ENCODE data around the gene CCDC74B.
A peak's percentile ranks its signal among the peaks of the same experiment; 100 is the strongest.
"Not testable (repeated sequence)": the region's sequence is repeated elsewhere in the genome, so short reads cannot be mapped to it uniquely, and the experiment has no call there.

CCDC74B gene

GRCh38 chr2:130160838-130161705 is 16.2 kb upstream of the CCDC74B start:
- DNase-seq (ENCODE audit: low spot score in 2 of 2); H3K27ac Mint-ChIP-seq (ENCODE audit: low read depth); H3K27me3 Mint-ChIP-seq; ATAC-seq (replicated peaks; ENCODE audit: extremely low read depth, poor library complexity, severe bottlenecking); H3K9me3 Mint-ChIP-seq; H3K4me3 Mint-ChIP-seq: not testable (repeated sequence)
- peaks cover 34% of the 10 kb centered on the region for H3K36me3 Mint-ChIP-seq (ENCODE audit: insufficient read depth)
- peaks cover 15% of the 10 kb centered on the region for H3K4me1 Mint-ChIP-seq

- Mint-ChIP-seq H3K4me3 (no peak overlapping the region), H3K9me3 (no peaks in the 10 kb centered on the region), H3K4me1 (peaks cover 15% of the 10 kb centered on the region), H3K36me3 (ENCODE audit: insufficient read depth) (peaks cover 27% of the 10 kb centered on the region), H3K27ac (ENCODE audit: low read depth) (no peak overlapping the region), H3K27me3 (no peaks in the 10 kb centered on the region)
- DNase-seq (ENCODE audit: low spot score in 2 of 2) (no peak), ATAC-seq (replicated peaks; ENCODE audit: extremely low read depth, poor library complexity, severe bottlenecking) (no peak)
Observed at GRCh38 chr2:130160131-130160530, 15.2 kb upstream of the CCDC74B start.

DNA sequence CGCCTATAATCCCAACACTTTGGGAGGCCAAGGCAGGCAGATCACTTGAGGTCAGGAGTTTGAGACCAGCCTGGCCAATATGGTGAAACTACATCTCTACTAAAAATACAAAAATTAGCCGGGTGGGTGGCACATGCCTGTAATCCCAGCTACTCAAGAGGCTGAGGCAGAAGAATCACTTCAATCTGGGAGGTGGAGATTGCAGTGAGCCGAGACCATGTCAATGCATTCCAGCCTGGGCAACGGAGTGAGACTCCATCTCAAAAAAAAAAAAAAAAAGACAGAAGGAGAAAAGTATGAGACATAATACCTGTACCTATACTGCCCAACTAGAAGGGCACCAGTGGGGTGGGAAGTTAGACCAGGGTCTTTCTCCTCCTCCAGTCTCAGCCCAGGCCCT is 14.5 kb upstream of the CCDC74B start:
- not testable (repeated sequence) for ATAC-seq (replicated peaks; ENCODE audit: extremely low read depth, poor library complexity, severe bottlenecking); DNase-seq (ENCODE audit: low spot score in 2 of 2); H3K27ac Mint-ChIP-seq (ENCODE audit: low read depth); H3K9me3 Mint-ChIP-seq; H3K27me3 Mint-ChIP-seq; H3K4me3 Mint-ChIP-seq
- Mint-ChIP-seq H3K4me1 (peaks cover 15% of the 10 kb centered on the region), H3K36me3 (ENCODE audit: insufficient read depth) (peaks cover 21% of the 10 kb centered on the region)

DNA sequence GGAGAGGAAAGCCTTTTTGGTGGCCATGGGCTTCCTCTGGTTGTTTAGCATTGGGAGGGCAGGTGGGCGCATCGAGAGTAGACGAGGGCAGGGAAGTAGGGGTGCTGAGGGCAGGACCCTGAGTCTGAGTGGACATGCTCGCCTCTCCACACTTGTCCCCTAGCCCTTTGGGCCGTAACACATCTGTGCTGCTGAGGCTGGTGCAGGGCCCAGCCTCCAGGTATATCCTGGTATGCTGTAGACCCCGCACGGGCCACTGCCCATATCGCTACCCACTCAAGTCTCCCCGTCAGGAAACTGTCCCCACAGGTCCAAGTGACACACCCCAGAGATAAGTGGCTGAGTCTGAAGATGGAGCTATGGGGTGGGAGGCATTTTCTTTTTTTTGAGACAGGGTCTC is 13.7 kb upstream of the CCDC74B start:
- peak overlapping the region; percentile 35 for H3K27ac Mint-ChIP-seq (ENCODE audit: low read depth)
- DNase-seq (ENCODE audit: low spot score in 2 of 2) (no peak), ATAC-seq (replicated peaks; ENCODE audit: extremely low read depth, poor library complexity, severe bottlenecking) (no peak)
- H3K36me3 Mint-ChIP-seq (ENCODE audit: insufficient read depth) = peaks cover 19% of the 10 kb centered on the region
- no peaks in the 10 kb centered on the region for H3K9me3 Mint-ChIP-seq
- peaks cover 15% of the 10 kb centered on the region for H3K4me1 Mint-ChIP-seq
- no peaks in the 10 kb centered on the region for H3K27me3 Mint-ChIP-seq
- H3K4me3 Mint-ChIP-seq = no peak overlapping the region

DNA sequence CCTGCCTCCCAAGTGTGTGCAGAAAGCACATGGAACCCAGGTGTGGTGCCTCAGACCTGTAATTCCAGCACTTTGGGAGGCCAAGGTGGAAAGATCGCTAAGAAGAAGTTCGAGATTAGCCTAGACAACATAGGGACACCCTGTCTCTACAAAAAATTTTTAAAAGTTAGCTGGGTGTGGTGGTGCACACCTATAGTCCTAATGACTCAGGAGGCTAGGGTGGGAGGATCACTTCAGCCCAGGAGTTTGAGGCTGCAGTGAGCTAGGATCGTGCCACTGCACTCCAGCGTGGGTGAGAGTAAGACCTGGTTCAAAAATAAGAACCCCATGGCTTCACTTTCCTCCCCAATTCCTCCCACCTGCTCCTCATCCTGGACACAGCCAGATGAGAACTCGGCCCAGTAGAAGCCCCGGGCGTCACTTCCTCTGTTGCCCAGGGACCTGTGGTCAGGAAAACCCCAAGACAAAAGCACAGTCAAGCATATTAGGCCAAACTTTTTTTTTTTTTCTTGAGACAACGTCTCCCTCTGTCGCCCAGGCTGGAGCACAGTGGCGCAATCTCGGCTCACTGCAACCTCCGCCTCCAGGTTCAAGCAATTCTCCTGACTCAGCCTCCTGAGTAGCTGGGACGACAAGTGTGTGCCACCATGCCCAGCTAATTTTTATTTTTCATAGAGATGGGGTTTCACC is 13.1 kb upstream of the CCDC74B start:
- not testable (repeated sequence) for DNase-seq (ENCODE audit: low spot score in 2 of 2); H3K9me3 Mint-ChIP-seq; H3K27me3 Mint-ChIP-seq; H3K4me3 Mint-ChIP-seq
- Mint-ChIP-seq H3K36me3 (ENCODE audit: insufficient read depth) (peaks cover 21% of the 10 kb centered on the region), H3K27ac (ENCODE audit: low read depth) (peak overlapping the region; percentile 35), H3K4me1 (peaks cover 15% of the 10 kb centered on the region)
- ATAC-seq (replicated peaks; ENCODE audit: extremely low read depth, poor library complexity, severe bottlenecking) = peak; percentile 26

DNA sequence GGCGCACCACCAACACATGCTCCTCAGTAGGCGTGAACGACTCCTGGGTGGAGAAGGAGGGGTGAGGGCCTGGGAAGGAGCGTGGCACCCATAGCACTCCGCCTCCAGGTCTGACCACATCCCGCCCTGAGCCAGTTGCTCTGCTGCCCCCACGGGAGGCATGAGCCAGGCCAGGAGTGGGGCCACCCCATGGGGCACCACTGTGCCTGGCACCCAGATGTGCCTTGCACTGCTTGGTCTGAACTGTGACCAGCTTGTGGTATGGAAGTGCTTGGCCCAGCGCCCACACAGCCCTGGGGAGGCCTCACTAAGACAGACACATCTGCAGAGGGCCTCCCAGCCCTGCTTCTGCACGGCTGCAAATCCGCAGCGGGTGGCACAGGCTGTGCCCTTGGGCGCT is 12.4 kb upstream of the CCDC74B start:
- H3K4me1 Mint-ChIP-seq = peaks cover 15% of the 10 kb centered on the region
- H3K27me3 Mint-ChIP-seq; DNase-seq (ENCODE audit: low spot score in 2 of 2); H3K9me3 Mint-ChIP-seq; ATAC-seq (replicated peaks; ENCODE audit: extremely low read depth, poor library complexity, severe bottlenecking); H3K27ac Mint-ChIP-seq (ENCODE audit: low read depth); H3K4me3 Mint-ChIP-seq: not testable (repeated sequence)
- H3K36me3 Mint-ChIP-seq (ENCODE audit: insufficient read depth) = peaks cover 20% of the 10 kb centered on the region

GRCh38 chr2:130156624-130157004 is 11.7 kb upstream of the CCDC74B start:
- no peak overlapping the region for H3K4me3 Mint-ChIP-seq
- peaks cover 15% of the 10 kb centered on the region for H3K4me1 Mint-ChIP-seq
- H3K9me3 Mint-ChIP-seq = no peaks in the 10 kb centered on the region
- no peak overlapping the region for H3K27ac Mint-ChIP-seq (ENCODE audit: low read depth)
- no peaks in the 10 kb centered on the region for H3K27me3 Mint-ChIP-seq
- peaks cover 21% of the 10 kb centered on the region for H3K36me3 Mint-ChIP-seq (ENCODE audit: insufficient read depth)
- DNase-seq (ENCODE audit: low spot score in 2 of 2) (no peak), ATAC-seq (replicated peaks; ENCODE audit: extremely low read depth, poor library complexity, severe bottlenecking) (no peak)

GRCh38 chr2:130155956-130156623 is 11.2 kb upstream of the CCDC74B start:
- not testable (repeated sequence) for DNase-seq (ENCODE audit: low spot score in 2 of 2); H3K27ac Mint-ChIP-seq (ENCODE audit: low read depth); H3K27me3 Mint-ChIP-seq; H3K4me3 Mint-ChIP-seq; ATAC-seq (replicated peaks; ENCODE audit: extremely low read depth, poor library complexity, severe bottlenecking); H3K9me3 Mint-ChIP-seq
- Mint-ChIP-seq H3K4me1 (peaks cover 15% of the 10 kb centered on the region), H3K36me3 (ENCODE audit: insufficient read depth) (peaks cover 20% of the 10 kb centered on the region)

GRCh38 chr2:130154773-130155765 is 10.2 kb upstream of the CCDC74B start:
- H3K36me3 Mint-ChIP-seq (ENCODE audit: insufficient read depth) = peaks cover 20% of the 10 kb centered on the region
- DNase-seq (ENCODE audit: low spot score in 2 of 2) = no peak
- H3K9me3 Mint-ChIP-seq = no peaks in the 10 kb centered on the region
- H3K27me3 Mint-ChIP-seq = no peaks in the 10 kb centered on the region
- ATAC-seq (replicated peaks; ENCODE audit: extremely low read depth, poor library complexity, severe bottlenecking) = no peak
- peaks cover 11% of the 10 kb centered on the region for H3K4me1 Mint-ChIP-seq
- no peak overlapping the region for H3K4me3 Mint-ChIP-seq
- no peak overlapping the region for H3K27ac Mint-ChIP-seq (ENCODE audit: low read depth)

- H3K9me3 Mint-ChIP-seq; H3K4me3 Mint-ChIP-seq; H3K27me3 Mint-ChIP-seq; H3K4me1 Mint-ChIP-seq; H3K27ac Mint-ChIP-seq (ENCODE audit: low read depth); DNase-seq (ENCODE audit: low spot score in 2 of 2); ATAC-seq (replicated peaks; ENCODE audit: extremely low read depth, poor library complexity, severe bottlenecking): not testable (repeated sequence)
- H3K36me3 Mint-ChIP-seq (ENCODE audit: insufficient read depth) = peaks cover 17% of the 10 kb centered on the region
Observed at GRCh38 chr2:130154423-130154770, 9.5 kb upstream of the CCDC74B start.

GRCh38 chr2:130153721-130154422 is 9.0 kb upstream of the CCDC74B start:
- not testable (repeated sequence) for DNase-seq (ENCODE audit: low spot score in 2 of 2); ATAC-seq (replicated peaks; ENCODE audit: extremely low read depth, poor library complexity, severe bottlenecking); H3K4me3 Mint-ChIP-seq; H3K27me3 Mint-ChIP-seq; H3K27ac Mint-ChIP-seq (ENCODE audit: low read depth); H3K9me3 Mint-ChIP-seq; H3K4me1 Mint-ChIP-seq
- peaks cover 15% of the 10 kb centered on the region for H3K36me3 Mint-ChIP-seq (ENCODE audit: insufficient read depth)

Measured in central memory CD8-positive, alpha-beta T cell (primary cell).